ENCODE results near the gene CHSY1. TPM values are rescaled to one million over a fixed set of nuclear protein-coding genes. Genes with fewer than 3 reads are reported as not detected.

CHSY1 gene
- total and polyA plus RNA-seq, 10 of the 15 experiments (the other 5 are each of a cell fraction or from before 2014, with no cell fraction given), result 1.4 to 31.2 (median 10.5) TPM

- TF ChIP-seq RCOR1 (conservative IDR thresholded peaks at IDR 0.05; ENCODE audit: low read depth, low read length), result no peak
- no peak for TF ChIP-seq SMC3 (IDR thresholded peaks at IDR 0.05; ENCODE audit: borderline replicate concordance, low read length)
- TF ChIP-seq EGR1 (IDR thresholded peaks at IDR 0.05; ENCODE audit: borderline replicate concordance in 1 of 2, low read depth in 2 of 2, low read length in 2 of 2), result no peak
- TF ChIP-seq CBX5 (IDR thresholded peaks at IDR 0.05; ENCODE audit: low read depth), result no peak
Measured at GRCh38 chr15:101244036-101244781, 7.6 kb downstream of the CHSY1 start (continued).

GRCh38 chr15:101243420-101243819 lies 8.4 kb downstream of the CHSY1 start:
- Histone ChIP-seq H3K4me1 (ENCODE audit: control insufficient read depth, insufficient read depth, low read length) (peaks cover 43% of the 10 kb centered on the region), H3K4me3 (0 out of 2 replicates have a peak overlapping the region, but pooled peaks have one; percentile 44), H3K79me2 (ENCODE audit: control insufficient read depth, insufficient read depth, low read length) (peaks cover 99% of the 10 kb centered on the region), H4K20me1 (ENCODE audit: control insufficient read depth, insufficient read depth) (no peaks in the 10 kb centered on the region; the same call in 1 of the 2 replicates), H3K9ac (ENCODE audit: control insufficient read depth, insufficient read depth, low read length) (no peak overlapping the region), H3K27me3 (replicated peaks in 1 of 2; ENCODE audit: control insufficient read depth in 2 of 2, insufficient read depth in 2 of 2, low read length in 1 of 2) (no peaks in the 10 kb centered on the region), H3K27ac (ENCODE audit: control insufficient read depth, insufficient read depth) (peak overlapping the region; percentile 69; the same call in 1 of the 2 replicates), H3K9me3 (replicated peaks; ENCODE audit: control insufficient read depth, insufficient read depth, low read length) (no peaks in the 10 kb centered on the region), H3K36me3 (ENCODE audit: control insufficient read depth in 2 of 2, insufficient read depth in 2 of 2, low read length in 1 of 2) (peaks cover 0 to 6% of the 10 kb centered on the region in 2 experiments; a peak in 1 of 4 replicates), H3K4me2 (ENCODE audit: control insufficient read depth, insufficient read depth) (peak overlapping the region; percentile 30), H2AFZ (ENCODE audit: control insufficient read depth, low read depth, low read length) (no peak overlapping the region)
- DNase-seq (ENCODE audit: low read depth, low spot score), result no peak
- TF ChIP-seq MLLT1 (IDR thresholded peaks at IDR 0.05) (peak; percentile 89), CEBPZ (IDR thresholded peaks at IDR 0.05; ENCODE audit: low read depth, low read length) (no peak)
- POLR2A ChIA-PET, result interaction anchor here (1.0 to 2.9 kb wide), 7 partner anchors 9 to 118 kb away, joined by 3 to 11 read pairs (median 5); partner anchors contain the start of gene CHSY1
- RAD21 ChIA-PET (ENCODE audit: unreplicated experiment), result interaction anchor here (0.7 to 1.6 kb wide), 9 partner anchors 9 to 153 kb away, joined by 3 to 6 read pairs (median 4); partner anchors contain the start of gene CHSY1
- FAIRE-seq, result no peak
- CTCF ChIA-PET, result interaction anchor here (0.6 to 5.8 kb wide), 11 partner anchors 13 to 156 kb away, joined by 3 to 64 read pairs (median 6); no protein-coding TSS in a partner anchor
- SMC1A ChIA-PET (ENCODE audit: uncharacterized antibody, unreplicated experiment), result interaction anchor here (0.6 to 10.3 kb wide), 17 partner anchors 9 to 407 kb away, joined by 3 to 119 read pairs (median 4); partner anchors contain the start of gene CHSY1
- 99% methylated on average over 9 of the region's 9 CpGs for WGBS (ENCODE audit: insufficient coverage, insufficient replicate concordance, low lambda C conversion rate, missing lambda C conversion rate)
- no peak for ATAC-seq
- BruUV-seq (replicated peaks), result no TSS peak
- in situ Hi-C loops (cut with MboI) (no loop called here), intact Hi-C loops (cut with micrococcal nuclease; ENCODE audit: unreplicated experiment) (loop anchor here (2.0 kb wide), 1 partner anchor 45 kb away; no protein-coding TSS in a partner anchor)

Measured in GM12878 (cell line).